DOHH2 (cell line): ENCODE data around the gene SLC13A2.

Experiments used
- H3F3A ChIP-seq: fragments of 200-600 bp; sonication (generic), shearing (Covaris generic); 2 replicates; pipeline ENCODE4 v1.6.0; 2016; ENCODE audit warnings: antibody characterized with exemption, mild to moderate bottlenecking; ENCODE audit not compliant: control insufficient read depth, insufficient read depth
- H3K27ac ChIP-seq: fragments of 200-600 bp; sonication (generic); 2 replicates; pipeline ENCODE4 v1.5.1; 2014; ENCODE audit warnings: low read depth, mild to moderate bottlenecking, low read length, moderate library complexity
- H3K27me3 ChIP-seq: fragments of 200-600 bp; sonication (generic); 2 replicates; pipeline ENCODE4 v1.6.1; 2014; ENCODE audit warnings: mild to moderate bottlenecking, low read length, mixed read lengths; ENCODE audit not compliant: control insufficient read depth
- H3K36me3 ChIP-seq: fragments of 200-600 bp; sonication (generic); 2 replicates; pipeline ENCODE4 v1.6.1; 2014; ENCODE audit warnings: mild to moderate bottlenecking, low read length, moderate library complexity, mixed read lengths; ENCODE audit not compliant: control insufficient read depth
- H3K4me1 ChIP-seq: fragments of 200-600 bp; sonication (generic); 2 replicates; pipeline ENCODE4 v1.6.1; 2014; ENCODE audit warnings: mild to moderate bottlenecking, low read length, mixed read lengths; ENCODE audit not compliant: control insufficient read depth
- H3K4me2 ChIP-seq: fragments of 200-600 bp; sonication (generic); 2 replicates; pipeline ENCODE4 v1.6.0; 2014; ENCODE audit warnings: mild to moderate bottlenecking, low read length, moderate library complexity
- H3K4me3 ChIP-seq: fragments of 200-600 bp; sonication (generic); 2 replicates; pipeline ENCODE4 v1.5.1; 2014; ENCODE audit warnings: mild to moderate bottlenecking, low read length, mixed read lengths
- H3K79me2 ChIP-seq: fragments of 200-600 bp; sonication (generic); 2 replicates; pipeline ENCODE4 v1.6.1; 2014; ENCODE audit warnings: mild to moderate bottlenecking, low read length, mixed read lengths; ENCODE audit not compliant: control insufficient read depth
- H3K9me2 ChIP-seq: fragments of 200-600 bp; sonication (generic); replicated peaks from 2 replicates; pipeline ENCODE4 v1.6.1; 2014; ENCODE audit warnings: mild to moderate bottlenecking, low read length, mixed read lengths; ENCODE audit not compliant: control insufficient read depth
- H3K9me3 ChIP-seq: fragments of 200-600 bp; sonication (generic); 2 replicates; pipeline ENCODE4 v1.6.1; 2014; ENCODE audit warnings: antibody characterized with exemption, low read length, mixed read lengths; ENCODE audit not compliant: control insufficient read depth, insufficient read depth
- H4K20me1 ChIP-seq: fragments of 200-600 bp; sonication (generic); 2 replicates; pipeline ENCODE4 v1.6.0; 2014; ENCODE audit warnings: low read depth, mild to moderate bottlenecking, antibody characterized with exemption, low read length, moderate library complexity; ENCODE audit not compliant: control insufficient read depth, insufficient read depth
- EZH2phosphoT487 ChIP-seq: fragments of 200-600 bp; sonication (generic); IDR thresholded peaks from 2 replicates; pipeline ENCODE4 v1.6.1; 2017; ENCODE audit warnings: borderline replicate concordance, mild to moderate bottlenecking, antibody characterized with exemption, low read length, moderate library complexity, mixed read lengths
- TF ChIP-seq, protein P1 (sequence below): fragments of 200-600 bp; sonication (generic); IDR thresholded peaks from one replicate; pipeline ENCODE4 v1.5.1; 2014; ENCODE audit warnings: antibody characterized with exemption, mild to moderate bottlenecking, low read depth, low read length; ENCODE audit not compliant: poor library complexity, severe bottlenecking

The SLC13A2 gene

DNA sequence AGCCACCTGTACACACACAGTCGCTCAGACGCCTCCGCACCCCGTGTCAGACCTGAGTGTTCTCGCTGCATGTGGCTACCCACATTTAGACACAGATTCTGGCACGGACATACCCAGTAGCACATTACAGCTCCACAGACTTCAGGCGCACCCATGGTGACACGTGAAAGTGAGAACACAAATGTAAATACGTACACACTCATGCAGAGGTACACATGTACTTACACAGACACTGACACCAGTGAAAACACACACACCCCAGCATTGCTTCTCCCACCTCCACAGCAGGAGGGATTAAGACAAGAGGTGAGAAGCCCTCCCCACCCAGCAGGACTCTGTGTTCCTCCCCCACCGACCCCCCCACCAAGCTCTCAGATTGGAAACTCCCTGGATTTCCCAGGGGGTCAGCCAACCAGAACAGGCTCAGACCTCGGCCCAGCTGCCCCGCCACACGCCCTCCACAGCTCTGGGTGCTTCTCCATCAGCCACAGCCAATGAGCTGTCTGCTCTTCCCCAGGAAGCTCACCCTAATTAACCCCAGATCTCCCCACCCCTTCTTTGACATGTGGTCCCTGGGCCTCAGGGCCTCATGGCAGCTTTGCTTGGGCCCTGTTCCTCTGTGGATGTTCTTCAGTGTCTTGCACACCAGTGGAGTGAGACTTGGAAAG is 27.4 kb downstream of the SLC13A2 start:
- no peaks in the 10 kb centered on the region for H3K79me2 ChIP-seq
- H3K9me2 ChIP-seq: no peaks in the 10 kb centered on the region
- H3K4me2 ChIP-seq: peak overlapping the region; percentile 18; the same call in 1 of the 2 replicates
- no peaks in the 10 kb centered on the region for H3K36me3 ChIP-seq
- no peaks in the 10 kb centered on the region for H4K20me1 ChIP-seq
- H3F3A ChIP-seq: no peaks in the 10 kb centered on the region
- no peak overlapping the region for H3K27ac ChIP-seq
- no peak overlapping the region for H3K4me3 ChIP-seq
- no peaks in the 10 kb centered on the region for H3K9me3 ChIP-seq
- no peak for TF ChIP-seq EZH2phosphoT487
- TF ChIP-seq, protein P1, sequence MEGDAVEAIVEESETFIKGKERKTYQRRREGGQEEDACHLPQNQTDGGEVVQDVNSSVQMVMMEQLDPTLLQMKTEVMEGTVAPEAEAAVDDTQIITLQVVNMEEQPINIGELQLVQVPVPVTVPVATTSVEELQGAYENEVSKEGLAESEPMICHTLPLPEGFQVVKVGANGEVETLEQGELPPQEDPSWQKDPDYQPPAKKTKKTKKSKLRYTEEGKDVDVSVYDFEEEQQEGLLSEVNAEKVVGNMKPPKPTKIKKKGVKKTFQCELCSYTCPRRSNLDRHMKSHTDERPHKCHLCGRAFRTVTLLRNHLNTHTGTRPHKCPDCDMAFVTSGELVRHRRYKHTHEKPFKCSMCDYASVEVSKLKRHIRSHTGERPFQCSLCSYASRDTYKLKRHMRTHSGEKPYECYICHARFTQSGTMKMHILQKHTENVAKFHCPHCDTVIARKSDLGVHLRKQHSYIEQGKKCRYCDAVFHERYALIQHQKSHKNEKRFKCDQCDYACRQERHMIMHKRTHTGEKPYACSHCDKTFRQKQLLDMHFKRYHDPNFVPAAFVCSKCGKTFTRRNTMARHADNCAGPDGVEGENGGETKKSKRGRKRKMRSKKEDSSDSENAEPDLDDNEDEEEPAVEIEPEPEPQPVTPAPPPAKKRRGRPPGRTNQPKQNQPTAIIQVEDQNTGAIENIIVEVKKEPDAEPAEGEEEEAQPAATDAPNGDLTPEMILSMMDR: no peak
- H3K27me3 ChIP-seq: peaks cover 9% of the 10 kb centered on the region
- H3K4me1 ChIP-seq: peaks cover 13% of the 10 kb centered on the region

DNA sequence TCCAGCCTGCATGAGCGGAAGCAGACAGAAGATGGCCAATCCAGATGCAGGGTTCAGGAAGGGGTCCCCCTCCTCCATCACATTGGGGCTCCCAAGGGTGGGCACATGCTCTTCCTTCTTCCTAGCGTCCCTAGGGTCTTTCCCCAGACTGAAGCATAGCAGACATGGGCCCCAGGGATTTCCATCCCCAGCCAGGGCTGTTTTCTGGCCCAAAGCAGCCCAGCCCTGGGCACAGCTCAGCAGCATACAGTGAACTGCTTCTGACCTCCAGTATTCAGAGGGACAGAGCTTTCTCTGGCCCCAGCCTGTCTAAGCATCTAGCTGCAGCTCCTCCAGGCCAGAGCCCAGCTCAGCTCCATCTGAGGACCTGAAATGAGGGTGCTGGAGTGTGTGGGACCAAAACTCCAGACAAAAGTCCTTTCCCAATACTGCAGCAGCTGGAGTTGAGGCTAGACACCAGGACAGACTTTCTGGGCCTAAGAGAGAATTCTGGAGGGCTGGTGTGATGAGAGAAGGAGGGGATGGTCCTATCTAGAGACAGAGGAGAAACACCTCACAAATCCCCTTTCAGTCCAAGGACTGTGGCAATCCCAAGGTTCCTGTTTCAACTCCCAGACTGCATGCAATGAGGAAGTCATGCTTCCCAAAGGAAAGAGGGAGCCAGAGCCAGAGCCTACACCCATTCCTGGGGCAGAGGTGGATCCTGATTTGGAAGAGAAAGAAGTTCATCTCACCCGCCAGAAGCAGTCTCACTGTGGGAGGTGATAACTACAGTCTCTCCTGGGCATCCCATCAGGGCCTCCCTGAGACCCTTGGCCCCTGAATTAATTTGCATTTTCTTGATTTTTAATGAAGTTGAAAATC is 28.2 kb downstream of the SLC13A2 start:
- Histone ChIP-seq H3K79me2 (no peaks in the 10 kb centered on the region), H3F3A (no peaks in the 10 kb centered on the region), H3K4me2 (no peak overlapping the region), H3K4me3 (no peak overlapping the region), H3K27ac (no peak overlapping the region), H3K27me3 (peaks cover 9% of the 10 kb centered on the region), H3K36me3 (no peaks in the 10 kb centered on the region), H4K20me1 (no peaks in the 10 kb centered on the region), H3K9me3 (no peaks in the 10 kb centered on the region), H3K9me2 (no peaks in the 10 kb centered on the region), H3K4me1 (peaks cover 13% of the 10 kb centered on the region)
- TF ChIP-seq, protein P1: no peak
- no peak for TF ChIP-seq EZH2phosphoT487

DNA sequence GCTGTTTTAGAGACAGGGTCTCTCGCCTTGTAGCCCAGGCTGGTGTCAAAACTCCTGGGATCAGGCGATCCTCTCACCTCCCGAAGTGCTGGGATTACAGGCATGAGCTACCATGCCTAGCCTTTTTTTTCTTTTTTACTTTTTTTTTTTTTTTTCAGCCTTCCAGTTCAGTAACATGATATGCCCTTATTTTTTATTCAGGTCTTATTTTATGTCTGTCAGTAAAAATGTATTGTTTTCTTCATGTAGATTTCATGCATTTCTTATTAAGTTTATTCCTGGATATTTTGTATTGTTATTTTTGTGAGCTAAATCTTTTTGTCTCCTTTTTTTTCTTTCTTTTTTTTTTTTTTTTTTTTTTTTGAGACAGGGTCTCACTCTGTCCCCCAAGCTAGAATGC is 30.0 kb downstream of the SLC13A2 start:
- Histone ChIP-seq H3K27me3 (peaks cover 9% of the 10 kb centered on the region), H3K79me2 (no peaks in the 10 kb centered on the region), H3F3A (no peaks in the 10 kb centered on the region), H3K27ac (no peak overlapping the region), H4K20me1 (no peaks in the 10 kb centered on the region), H3K4me3 (no peak overlapping the region), H3K4me1 (peaks cover 13% of the 10 kb centered on the region), H3K36me3 (no peaks in the 10 kb centered on the region), H3K4me2 (no peak overlapping the region), H3K9me3 (no peaks in the 10 kb centered on the region), H3K9me2 (no peaks in the 10 kb centered on the region)
- TF ChIP-seq, protein P1: no peak
- no peak for TF ChIP-seq EZH2phosphoT487
